Suprapubic skin (tissue), 4 donors: ENCODE data around the gene CHM. TPM values are rescaled to one million over a fixed set of nuclear protein-coding genes. Genes with fewer than 3 reads are reported as not detected.
"Not testable (repeated sequence)": the region's sequence is repeated elsewhere in the genome, so short reads cannot be mapped to it uniquely, and the experiment has no call there.

Source experiments
- DNase-seq, 2 donors: peaks; one replicate each; pipeline ENCODE4 v3.0.0-alpha.2; 2019; ENCODE audit warnings: low spot score in 2 of 2
- H3K27ac ChIP-seq: fragments of 200-600 bp; sonication (generic); one replicate; pipeline ENCODE4 v1.5.1; 2019
- H3K27me3 ChIP-seq: fragments of 200-600 bp; sonication (generic); one replicate; pipeline ENCODE4 v1.5.1; 2019
- H3K36me3 ChIP-seq: fragments of 200-600 bp; sonication (generic); one replicate; pipeline ENCODE4 v1.5.1; 2019
- H3K4me1 ChIP-seq: fragments of 200-600 bp; sonication (generic); one replicate; pipeline ENCODE4 v1.5.1; 2019
- H3K4me3 ChIP-seq: fragments of 200-600 bp; sonication (generic); one replicate; pipeline ENCODE4 v1.5.1; 2019; ENCODE audit warnings: mild to moderate bottlenecking
- H3K9me3 ChIP-seq: fragments of 200-600 bp; sonication (generic); one replicate; pipeline ENCODE4 v1.5.1; 2019
- CTCF ChIP-seq, 2 donors: fragments of 200-600 bp in 1 of 2; fragments of 450-650 bp in 1 of 2; sonication (generic) in 1 of 2; IDR thresholded peaks; one replicate each; pipeline ENCODE4 v1.5.1; 2016 to 2019; ENCODE audit warnings: antibody characterized with exemption in 2 of 2, mild to moderate bottlenecking in 1 of 2, moderate library complexity in 1 of 2
- EP300 ChIP-seq: sonication (generic); formaldehyde crosslinking; IDR thresholded peaks from one replicate; pipeline ENCODE4 v1.6.1; 2017; ENCODE audit warnings: antibody characterized with exemption
- POLR2A ChIP-seq, 2 donors: fragments of 450-650 bp; IDR thresholded peaks; one replicate each; pipeline ENCODE4 v1.6.1; 2017; ENCODE audit warnings: antibody characterized with exemption in 2 of 2, mild to moderate bottlenecking in 2 of 2, moderate library complexity in 2 of 2
- POLR2AphosphoS5 ChIP-seq, 3 donors: sonication (generic); formaldehyde crosslinking; IDR thresholded peaks; one replicate each; pipeline ENCODE4 v1.6.1; 2017; ENCODE audit warnings: antibody characterized with exemption in 3 of 3
- WGBS: methylation state at CpG from one replicate; pipeline ENCODE4 v1.1.5; 2018; 5-methylcytosine and 5-hydroxymethylcytosine counted together
- total RNA-seq, 4 donors: library from RNA; depleted of rRNA; stranded (reverse); fragments of >200 nt; gene quantifications; one replicate each; pipeline ENCODE4 v1.1.0, GENCODE V29; 2016

Gene CHM
- total RNA-seq, 4 donors from 2014 or later, result 9.5 to 18.9 (median 12.8) TPM

- TF ChIP-seq POLR2AphosphoS5 (IDR thresholded peaks at IDR 0.05), result no peak
- no peak for TF ChIP-seq CTCF (IDR thresholded peaks at IDR 0.05)
- no peak for TF ChIP-seq POLR2A (IDR thresholded peaks at IDR 0.05)
- no peak for TF ChIP-seq EP300
- Histone ChIP-seq H3K4me3 (no peak overlapping the region), H3K4me1 (no peaks in the 10 kb centered on the region), H3K27ac (no peak overlapping the region), H3K27me3 (no peaks in the 10 kb centered on the region), H3K36me3 (no peaks in the 10 kb centered on the region), H3K9me3 (no peaks in the 10 kb centered on the region)
- no peak for DNase-seq
- 48% methylated on average over 2 of the region's 2 CpGs for WGBS
Measured at GRCh38 chrX:86028681-86029080, 18.7 kb downstream of the CHM start.

GRCh38 chrX:86023811-86024210 lies 23.5 kb downstream of the CHM start:
- TF ChIP-seq POLR2A (IDR thresholded peaks at IDR 0.05) (no peak), CTCF (IDR thresholded peaks at IDR 0.05) (no peak), EP300 (no peak), POLR2AphosphoS5 (IDR thresholded peaks at IDR 0.05) (no peak)
- H3K36me3 ChIP-seq, result no peaks in the 10 kb centered on the region
- no peak overlapping the region for H3K4me3 ChIP-seq
- H3K4me1 ChIP-seq, result no peaks in the 10 kb centered on the region
- no peak overlapping the region for H3K27ac ChIP-seq
- DNase-seq, result no peak
- H3K9me3 ChIP-seq, result no peaks in the 10 kb centered on the region
- H3K27me3 ChIP-seq, result no peaks in the 10 kb centered on the region

- Histone ChIP-seq H3K4me1 (no peaks in the 10 kb centered on the region), H3K9me3 (no peaks in the 10 kb centered on the region), H3K4me3 (no peak overlapping the region), H3K27me3 (no peaks in the 10 kb centered on the region), H3K36me3 (no peaks in the 10 kb centered on the region), H3K27ac (no peak overlapping the region)
- TF ChIP-seq CTCF (IDR thresholded peaks at IDR 0.05) (no peak), EP300 (no peak), POLR2A (IDR thresholded peaks at IDR 0.05) (no peak), POLR2AphosphoS5 (IDR thresholded peaks at IDR 0.05) (no peak)
- DNase-seq, result no peak
Measured at GRCh38 chrX:86021652-86022289, 25.6 kb downstream of the CHM start.

- DNase-seq, result no peak
- no peaks in the 10 kb centered on the region for H3K4me1 ChIP-seq
- TF ChIP-seq EP300 (no peak), POLR2AphosphoS5 (IDR thresholded peaks at IDR 0.05) (no peak), CTCF (IDR thresholded peaks at IDR 0.05) (no peak), POLR2A (IDR thresholded peaks at IDR 0.05) (no peak)
Measured at GRCh38 chrX:86016139-86016538, 31.2 kb downstream of the CHM start.

GRCh38 chrX:86014959-86015358 lies 32.4 kb downstream of the CHM start:
- not testable (repeated sequence) for H3K36me3 ChIP-seq, H3K27ac ChIP-seq, DNase-seq, H3K4me3 ChIP-seq, H3K4me1 ChIP-seq, H3K9me3 ChIP-seq, H3K27me3 ChIP-seq
- 75% methylated on average over 4 of the region's 4 CpGs for WGBS

More at GRCh38 chrX:86016139-86016538, 31.2 kb downstream of the CHM start:
- WGBS, result 77% methylated on average over 3 of the region's 4 CpGs
- no peak overlapping the region for H3K4me3 ChIP-seq
- no peak overlapping the region for H3K27ac ChIP-seq
- H3K9me3 ChIP-seq, result no peaks in the 10 kb centered on the region
- no peaks in the 10 kb centered on the region for H3K27me3 ChIP-seq
- H3K36me3 ChIP-seq, result no peaks in the 10 kb centered on the region

- Histone ChIP-seq H3K27me3 (no peaks in the 10 kb centered on the region), H3K27ac (no peak overlapping the region), H3K9me3 (no peaks in the 10 kb centered on the region), H3K4me1 (no peaks in the 10 kb centered on the region), H3K4me3 (no peak overlapping the region), H3K36me3 (no peaks in the 10 kb centered on the region)
- TF ChIP-seq EP300, result no peak
- TF ChIP-seq CTCF (IDR thresholded peaks at IDR 0.05), result no peak
- TF ChIP-seq POLR2A (IDR thresholded peaks at IDR 0.05), result no peak
- no peak for TF ChIP-seq POLR2AphosphoS5 (IDR thresholded peaks at IDR 0.05)
- no peak for DNase-seq
- WGBS, result 75% methylated on average over 5 of the region's 5 CpGs
Measured at GRCh38 chrX:86014421-86014820, 32.9 kb downstream of the CHM start.
